BLaER1 (cell line): ENCODE results near the gene ABHD12.
A peak's percentile ranks its signal among the peaks of the same experiment; 100 is the strongest.
"Not testable (repeated sequence)": the region's sequence is repeated elsewhere in the genome, so short reads cannot be mapped to it uniquely, and the experiment has no call there.

Experiments
- H3K27ac ChIP-seq: shearing (Covaris generic); formaldehyde crosslinking; 2 replicates; pipeline ENCODE4 v1.8.1; 2022
- H3K27me3 ChIP-seq: shearing (Covaris generic); formaldehyde crosslinking; 2 replicates; pipeline ENCODE4 v1.8.1; 2022
- H3K36me3 ChIP-seq: shearing (Covaris generic); formaldehyde crosslinking; 2 replicates; pipeline ENCODE4 v1.8.1; 2022
- H3K4me1 ChIP-seq: shearing (Covaris generic); formaldehyde crosslinking; 2 replicates; pipeline ENCODE4 v1.8.1; 2022
- H3K4me2 ChIP-seq: shearing (Covaris generic); formaldehyde crosslinking; 2 replicates; pipeline ENCODE4 v1.8.1; 2022
- H3K4me3 ChIP-seq: shearing (Covaris generic); formaldehyde crosslinking; 2 replicates; pipeline ENCODE4 v1.8.1; 2022
- H3K9ac ChIP-seq: shearing (Covaris generic); formaldehyde crosslinking; 2 replicates; pipeline ENCODE4 v1.8.1; 2022
- H3K9me3 ChIP-seq: shearing (Covaris generic); formaldehyde crosslinking; 2 replicates; pipeline ENCODE4 v1.8.1; 2022
- H4K20me1 ChIP-seq: shearing (Covaris generic); formaldehyde crosslinking; 2 replicates; pipeline ENCODE4 v1.8.1; 2022
- Cebpa-rat ChIP-seq: shearing (Covaris generic); IDR thresholded peaks from 2 replicates; pipeline ENCODE4 v1.8.1; 2022

Gene ABHD12

DNA sequence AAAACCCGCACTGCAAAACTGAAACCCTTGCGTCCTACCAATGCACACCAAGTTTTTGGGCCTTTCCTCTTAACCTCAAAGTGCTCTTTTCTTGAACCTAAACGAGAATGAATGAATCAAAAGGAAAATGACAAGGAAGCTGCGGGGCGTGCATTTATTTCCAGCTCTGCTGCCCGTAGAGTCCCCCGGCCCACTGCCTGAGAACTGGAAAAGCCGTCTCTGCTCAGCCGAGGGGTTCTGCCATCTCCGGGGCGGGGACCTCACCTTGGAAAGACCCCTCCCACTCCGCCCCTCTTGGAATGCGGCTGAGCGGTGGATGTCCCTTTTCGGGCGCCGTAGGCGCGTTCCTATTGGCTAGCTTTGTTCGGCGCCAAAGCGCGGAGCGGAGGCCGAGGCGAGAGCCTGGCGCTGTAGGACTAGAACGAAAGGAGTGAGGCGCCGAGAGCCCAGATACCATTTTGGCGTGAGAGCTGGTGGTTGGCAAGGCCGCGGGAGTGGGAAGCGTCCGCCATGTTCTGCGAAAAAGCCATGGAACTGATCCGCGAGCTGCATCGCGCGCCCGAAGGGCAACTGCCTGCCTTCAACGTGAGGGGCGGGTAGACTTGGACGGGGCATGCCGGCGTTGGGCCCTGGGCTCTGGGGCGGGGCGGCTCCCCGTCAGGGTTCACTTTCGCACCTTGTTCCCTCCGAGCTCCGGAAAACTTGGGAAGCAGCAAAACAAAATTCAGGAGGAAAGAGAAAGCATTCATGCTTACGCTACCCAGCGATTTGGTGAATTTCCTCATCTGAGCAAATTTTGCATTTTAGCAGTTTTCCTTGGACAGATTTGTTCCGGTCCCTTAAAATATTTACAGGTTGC is 16.9 kb upstream of the ABHD12 start, which contains the start of gene GINS1:
Gene GINS1 (plus strand): TSS at position 363 of the 859 bp plus-strand sequence. CDS start 148 bp downstream, at position 511.
- Histone ChIP-seq H3K27ac (peak within 1 kb of the TSS; percentile 88), H3K27me3 (no peaks in the 10 kb centered on the region), H3K36me3 (peaks cover 32% of the 10 kb centered on the region), H4K20me1 (no peaks in the 10 kb centered on the region), H3K4me2 (peak within 1 kb of the TSS; percentile 80), H3K9ac (peak within 1 kb of the TSS; percentile 94), H3K4me1 (peaks cover 17% of the 10 kb centered on the region), H3K4me3 (peak within 1 kb of the TSS; percentile 81), H3K9me3 (peaks cover 28% of the 10 kb centered on the region)
- TF ChIP-seq Cebpa-rat, result no peak

DNA sequence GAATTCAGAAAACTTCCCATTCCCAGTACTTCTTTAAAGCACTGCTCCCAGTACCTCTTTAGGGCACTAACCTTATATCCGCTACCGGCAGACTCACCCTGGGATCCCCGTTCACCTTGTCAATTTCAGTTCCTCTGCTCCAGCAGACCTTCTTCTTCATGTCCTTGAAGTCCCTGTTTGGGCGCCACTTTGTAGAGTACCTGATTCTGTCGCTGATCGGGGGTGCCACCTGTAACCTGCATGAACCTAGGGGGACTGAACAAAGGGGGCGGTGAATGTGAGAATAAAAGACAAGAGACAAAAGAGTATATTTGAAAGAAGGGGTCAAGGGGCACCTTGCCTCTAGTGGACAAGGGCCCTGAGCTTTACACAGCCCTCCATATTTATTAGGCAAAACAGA is 11.9 kb upstream of the ABHD12 start:
- Histone ChIP-seq H3K4me3 (no peak overlapping the region), H4K20me1 (no peaks in the 10 kb centered on the region), H3K27ac (no peak overlapping the region), H3K9me3 (peaks cover 46% of the 10 kb centered on the region), H3K9ac (no peak overlapping the region), H3K36me3 (no peaks in the 10 kb centered on the region), H3K4me1 (no peaks in the 10 kb centered on the region), H3K4me2 (no peak overlapping the region), H3K27me3 (no peaks in the 10 kb centered on the region)
- TF ChIP-seq Cebpa-rat, result no peak

DNA sequence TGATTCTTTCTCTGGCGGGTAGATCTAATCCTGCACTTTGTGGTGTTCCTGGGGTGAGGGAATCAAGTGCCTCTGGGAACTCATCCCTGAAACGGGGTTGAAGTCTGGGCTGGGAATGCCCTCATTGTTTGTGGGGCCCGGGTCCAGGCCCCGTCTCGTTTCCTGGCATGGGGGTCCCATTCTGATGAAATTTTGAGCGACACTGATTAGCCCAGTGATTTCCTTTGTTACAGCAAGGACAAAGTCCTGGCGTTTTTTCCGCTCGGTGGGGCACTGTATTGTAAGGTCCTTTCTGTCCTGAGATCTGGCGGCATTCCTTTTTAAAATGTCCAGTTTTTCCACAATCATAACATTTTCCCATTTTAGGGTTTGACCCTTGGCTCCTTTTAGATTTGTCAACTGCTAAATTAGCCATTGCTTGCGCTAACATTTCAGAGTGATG is 9.7 kb upstream of the ABHD12 start:
- H3K4me2 ChIP-seq, H3K4me1 ChIP-seq, H3K27me3 ChIP-seq, H4K20me1 ChIP-seq, H3K36me3 ChIP-seq, H3K4me3 ChIP-seq, H3K27ac ChIP-seq, H3K9ac ChIP-seq: not testable (repeated sequence)
- H3K9me3 ChIP-seq, result peaks cover 46% of the 10 kb centered on the region

DNA sequence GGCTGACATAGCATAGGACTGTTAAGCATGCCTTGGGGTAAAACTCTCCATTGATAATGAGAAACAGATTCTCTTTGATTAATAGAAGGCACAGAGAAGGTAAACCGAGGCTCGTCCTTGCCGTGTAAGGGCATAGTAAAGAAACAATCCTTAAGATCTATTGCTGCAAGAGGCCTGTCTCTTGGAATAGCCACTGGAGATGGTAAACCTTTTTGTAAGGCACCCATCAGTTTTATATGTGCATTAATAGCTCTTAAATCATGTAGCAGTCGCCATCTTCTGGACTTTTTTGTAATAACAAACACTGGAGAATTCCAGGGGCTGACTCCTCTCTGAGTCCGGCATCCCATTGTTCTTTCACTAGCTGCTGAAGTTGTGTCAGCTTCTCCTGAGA is 8.4 kb upstream of the ABHD12 start:
- Histone ChIP-seq H3K9me3 (peaks cover 33% of the 10 kb centered on the region), H3K27ac (no peak overlapping the region), H3K4me1 (0 out of 2 replicates have a peak, but pooled peaks cover 5% of the 10 kb centered on the region), H3K27me3 (no peaks in the 10 kb centered on the region), H3K9ac (no peak overlapping the region), H3K4me3 (no peak overlapping the region), H3K36me3 (no peaks in the 10 kb centered on the region), H4K20me1 (no peaks in the 10 kb centered on the region), H3K4me2 (no peak overlapping the region)
- no peak for TF ChIP-seq Cebpa-rat

DNA sequence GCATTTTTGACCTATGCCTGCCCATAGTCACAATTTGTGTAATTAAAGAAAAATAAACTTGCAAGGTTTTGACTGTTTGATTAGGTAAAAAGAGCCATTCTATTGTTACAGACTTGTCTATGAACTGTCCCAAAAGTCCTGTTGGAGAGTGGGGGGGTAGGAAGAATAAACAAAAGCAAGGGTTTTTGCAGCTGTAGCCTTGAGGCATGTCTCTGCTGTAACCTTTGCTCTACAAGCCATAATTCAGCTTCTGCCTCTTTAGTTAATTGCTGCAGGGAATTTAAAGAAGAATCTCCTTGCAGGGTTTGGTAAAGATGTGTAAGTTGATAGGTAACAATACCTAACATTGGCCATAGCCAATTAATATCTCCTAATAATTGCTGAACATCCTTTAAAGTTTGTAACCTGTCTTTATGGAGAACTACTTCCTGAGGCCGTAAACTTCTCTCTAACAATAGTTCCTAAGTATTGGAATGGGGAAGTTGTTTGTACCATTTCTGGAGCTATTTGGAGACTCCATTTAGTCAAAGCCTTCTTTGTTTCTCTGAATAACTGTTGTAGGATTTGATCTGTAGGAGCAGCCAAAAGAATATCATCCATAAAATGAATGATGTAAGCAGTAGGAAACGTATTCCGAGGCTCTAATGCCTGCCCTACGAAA is 7.9 kb upstream of the ABHD12 start:
- Histone ChIP-seq H4K20me1 (no peaks in the 10 kb centered on the region), H3K4me2 (no peak overlapping the region), H3K27ac (no peak overlapping the region), H3K9ac (no peak overlapping the region), H3K9me3 (peaks cover 28% of the 10 kb centered on the region), H3K4me3 (no peak overlapping the region), H3K27me3 (no peaks in the 10 kb centered on the region), H3K4me1 (0 out of 2 replicates have a peak, but pooled peaks cover 5% of the 10 kb centered on the region), H3K36me3 (no peaks in the 10 kb centered on the region)
- TF ChIP-seq Cebpa-rat, result no peak

DNA sequence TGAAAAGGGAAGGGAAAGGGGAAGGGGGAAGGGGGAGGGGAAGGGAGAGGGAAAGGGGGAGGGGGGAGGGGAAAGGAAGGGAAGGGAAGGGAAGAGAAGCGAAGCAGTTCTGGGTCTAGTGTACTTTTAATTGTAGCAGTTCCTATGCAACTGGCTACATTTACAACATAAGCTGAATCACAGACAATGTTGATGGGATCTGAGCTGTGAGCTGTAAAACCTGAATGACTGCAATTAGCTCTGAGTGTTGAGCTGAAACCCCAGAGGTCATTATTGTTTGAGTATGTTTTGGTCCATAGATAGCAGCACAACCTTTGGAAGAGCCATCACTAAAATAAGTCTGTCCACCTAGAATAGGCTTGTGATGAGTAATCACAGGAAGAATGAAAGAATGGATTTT is 7.2 kb upstream of the ABHD12 start:
- no peak overlapping the region for H3K4me3 ChIP-seq
- H3K4me1 ChIP-seq, result 0 out of 2 replicates have a peak, but pooled peaks cover 5% of the 10 kb centered on the region
- no peak for TF ChIP-seq Cebpa-rat
- H3K27ac ChIP-seq, result no peak overlapping the region
- H3K36me3 ChIP-seq, result no peaks in the 10 kb centered on the region
- no peak overlapping the region for H3K9ac ChIP-seq
- peaks cover 21% of the 10 kb centered on the region for H3K9me3 ChIP-seq
- H3K4me2 ChIP-seq, result no peak overlapping the region
- no peaks in the 10 kb centered on the region for H3K27me3 ChIP-seq
- no peaks in the 10 kb centered on the region for H4K20me1 ChIP-seq

DNA sequence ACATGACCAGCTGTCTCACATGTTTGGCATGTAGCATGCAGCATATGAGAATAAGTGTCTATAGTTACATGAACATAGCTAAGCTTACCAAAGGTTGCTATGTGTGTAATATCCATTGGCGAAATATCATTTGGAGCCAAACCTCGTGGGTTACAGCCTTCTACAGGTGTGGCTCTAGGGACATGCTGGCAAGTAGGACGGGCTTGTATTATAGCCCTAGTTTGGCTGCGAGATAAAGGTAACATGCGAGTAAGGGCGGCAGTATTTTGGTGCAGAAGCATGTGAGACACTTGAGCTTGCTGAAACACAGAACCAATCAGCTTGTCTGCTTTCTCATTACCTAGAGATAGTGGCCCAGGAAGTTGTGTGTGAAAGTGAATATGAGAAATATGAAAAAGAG is 6.5 kb upstream of the ABHD12 start:
- peaks cover 13% of the 10 kb centered on the region for H3K9me3 ChIP-seq
- TF ChIP-seq Cebpa-rat, result no peak
- H4K20me1 ChIP-seq, result no peaks in the 10 kb centered on the region
- H3K4me2 ChIP-seq, result no peak overlapping the region
- no peaks in the 10 kb centered on the region for H3K36me3 ChIP-seq
- H3K27me3 ChIP-seq, result no peaks in the 10 kb centered on the region
- H3K4me3 ChIP-seq, result no peak overlapping the region
- no peak overlapping the region for H3K27ac ChIP-seq
- 0 out of 2 replicates have a peak, but pooled peaks cover 5% of the 10 kb centered on the region for H3K4me1 ChIP-seq
- no peak overlapping the region for H3K9ac ChIP-seq

DNA sequence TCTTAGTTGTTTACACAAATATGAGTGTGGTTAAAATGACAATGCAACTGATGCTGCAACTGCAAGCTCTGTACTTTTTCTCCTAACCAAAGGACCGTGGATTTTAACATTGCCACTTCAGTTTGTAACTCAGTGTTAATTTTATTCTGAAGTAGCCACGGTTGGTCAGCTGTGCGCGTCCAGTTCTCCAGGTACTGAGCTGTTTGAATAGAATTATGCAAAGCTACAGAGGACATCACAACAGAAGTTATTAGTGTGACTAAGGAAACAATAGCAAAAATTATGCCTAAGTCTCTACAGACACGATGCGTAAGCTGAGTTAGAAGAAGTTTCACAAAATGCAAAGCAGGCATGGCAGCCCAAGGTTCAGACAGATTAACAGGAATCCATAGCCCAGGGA is 4.4 kb upstream of the ABHD12 start:
- no peak overlapping the region for H3K4me3 ChIP-seq
- TF ChIP-seq Cebpa-rat, result no peak
- peaks cover 14% of the 10 kb centered on the region; the same call in 1 of the 2 replicates for H3K4me1 ChIP-seq
- no peaks in the 10 kb centered on the region for H3K36me3 ChIP-seq
- no peaks in the 10 kb centered on the region for H3K9me3 ChIP-seq
- H3K27ac ChIP-seq, result no peak overlapping the region
- peaks cover 4% of the 10 kb centered on the region; the same call in 1 of the 2 replicates for H4K20me1 ChIP-seq
- H3K27me3 ChIP-seq, result no peaks in the 10 kb centered on the region
- no peak overlapping the region for H3K4me2 ChIP-seq
- H3K9ac ChIP-seq, result no peak overlapping the region

DNA sequence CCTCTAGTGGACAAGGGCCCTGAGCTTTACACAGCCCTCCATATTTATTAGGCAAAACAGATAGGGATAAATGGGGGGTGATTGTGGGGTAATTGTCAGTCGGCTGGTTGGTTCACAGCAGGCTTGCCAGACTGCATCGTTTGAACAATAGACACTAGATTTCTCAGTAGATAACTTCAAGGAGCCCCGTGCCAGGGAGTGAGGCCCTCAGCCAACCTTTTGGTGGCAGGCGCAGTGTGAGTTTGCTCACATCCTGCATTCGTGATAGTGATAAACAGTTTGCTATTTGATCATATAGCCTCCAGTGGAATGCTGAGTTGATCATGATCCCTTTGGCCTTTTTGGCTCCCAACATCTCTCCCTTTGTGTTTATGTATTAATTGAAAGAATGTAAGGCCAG is 3.6 kb upstream of the ABHD12 start:
- TF ChIP-seq Cebpa-rat, result no peak
- H3K4me2 ChIP-seq, result no peak overlapping the region
- no peaks in the 10 kb centered on the region for H3K27me3 ChIP-seq
- no peaks in the 10 kb centered on the region for H3K9me3 ChIP-seq
- H3K9ac ChIP-seq, result no peak overlapping the region
- H3K4me3 ChIP-seq, result no peak overlapping the region
- H3K27ac ChIP-seq, result no peak overlapping the region
- H3K4me1 ChIP-seq, result peaks cover 17% of the 10 kb centered on the region
- no peaks in the 10 kb centered on the region for H3K36me3 ChIP-seq
- peaks cover 11% of the 10 kb centered on the region for H4K20me1 ChIP-seq
